ENCODE data around the gene IL12RB1. TPM values are rescaled to one million over a fixed set of nuclear protein-coding genes. Genes with fewer than 3 reads are reported as not detected.

IL12RB1 gene
- total RNA-seq, 1 donor from 2014 or later: not detected

- peaks cover 0 to 47% of the 10 kb centered on the region in 2 donors for H3K36me3 ChIP-seq
Measured at GRCh38 chr19:18013210-18014111, 73.3 kb downstream of the IL12RB1 start.

DNA sequence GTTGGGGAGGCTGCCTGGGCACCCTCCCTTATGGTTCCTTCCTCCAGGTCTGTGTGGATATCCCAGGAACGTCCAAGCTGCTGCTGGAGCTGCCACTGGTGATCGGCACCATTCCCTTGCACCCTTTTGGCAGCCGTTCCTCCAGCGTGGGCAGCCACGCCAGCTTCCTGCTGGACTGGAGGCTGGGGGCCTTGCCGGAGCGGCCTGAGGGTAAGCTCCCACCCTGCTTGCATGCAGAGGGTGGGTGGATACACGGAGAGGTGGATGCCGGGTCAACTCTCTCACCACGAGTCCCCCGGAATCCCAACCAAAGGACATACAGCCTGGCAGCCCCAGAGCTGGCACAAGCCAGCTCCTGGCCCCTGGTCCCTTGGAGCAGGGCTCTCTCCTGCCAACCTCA, 76.6 kb downstream of the IL12RB1 start:
- no peak for DNase-seq (ENCODE audit: extremely low spot score in 2 of 2)
- intact Hi-C loops (cut with DNase I): no loop called here
- Histone ChIP-seq H3K27ac (no peak overlapping the region), H3K4me1 (peaks cover 34% of the 10 kb centered on the region), H3K27me3 (no peaks in the 10 kb centered on the region), H3K36me3 (peaks cover 0 to 47% of the 10 kb centered on the region in 2 donors), H3K4me3 (peak overlapping the region in 1 of 2 donors; percentile 51), H3K9me3 (no peaks in the 10 kb centered on the region)
- TF ChIP-seq CTCF (IDR thresholded peaks at IDR 0.05) (no peak), POLR2AphosphoS5 (IDR thresholded peaks at IDR 0.05; ENCODE audit: insufficient read depth in 1 of 2, low read depth in 1 of 2) (no peak), POLR2A (IDR thresholded peaks at IDR 0.05) (no peak)

More at GRCh38 chr19:18013210-18014111, 73.3 kb downstream of the IL12RB1 start:
- no peak overlapping the region for H3K4me3 ChIP-seq
- TF ChIP-seq CTCF (IDR thresholded peaks at IDR 0.05) (no peak), POLR2A (IDR thresholded peaks at IDR 0.05) (no peak), POLR2AphosphoS5 (IDR thresholded peaks at IDR 0.05; ENCODE audit: insufficient read depth in 1 of 2, low read depth in 1 of 2) (no peak)
- peaks cover 39% of the 10 kb centered on the region for H3K4me1 ChIP-seq
- H3K27me3 ChIP-seq: no peaks in the 10 kb centered on the region
- peak overlapping the region; percentile 46 for H3K27ac ChIP-seq
- no peak for DNase-seq (ENCODE audit: extremely low spot score in 2 of 2)
- intact Hi-C loops (cut with DNase I): no loop called here
- H3K9me3 ChIP-seq: no peaks in the 10 kb centered on the region

GRCh38 chr19:18009412-18010066, 77.2 kb downstream of the IL12RB1 start:
- peaks cover 34% of the 10 kb centered on the region for H3K4me1 ChIP-seq
- TF ChIP-seq CTCF (IDR thresholded peaks at IDR 0.05) (no peak), POLR2AphosphoS5 (IDR thresholded peaks at IDR 0.05; ENCODE audit: insufficient read depth in 1 of 2, low read depth in 1 of 2) (no peak), POLR2A (IDR thresholded peaks at IDR 0.05) (no peak)
- intact Hi-C loops (cut with DNase I): no loop called here
- no peaks in the 10 kb centered on the region for H3K9me3 ChIP-seq
- no peak for DNase-seq (ENCODE audit: extremely low spot score in 2 of 2)
- H3K27me3 ChIP-seq: no peaks in the 10 kb centered on the region
- H3K36me3 ChIP-seq: peaks cover 0 to 47% of the 10 kb centered on the region in 2 donors
- H3K27ac ChIP-seq: peak overlapping the region; percentile 85
- peak overlapping the region; percentile 46 to 51 for H3K4me3 ChIP-seq

Other genes with a start within 250 kb of the IL12RB1 start
- gene JAK3, start 239.0 kb downstream of the IL12RB1 start, total RNA-seq: 10.8 TPM
- gene RPL18A, start 227.0 kb downstream of the IL12RB1 start, total RNA-seq: 1,768 TPM
- not detected for gene SLC5A5, start 215.0 kb downstream of the IL12RB1 start, total RNA-seq
- 59.7 TPM for gene CCDC124, start 153.9 kb downstream of the IL12RB1 start, total RNA-seq
- 1.5 TPM for gene KCNN1, start 119.8 kb downstream of the IL12RB1 start, total RNA-seq
- gene ARRDC2, start 78.8 kb downstream of the IL12RB1 start, total RNA-seq: 54.5 TPM
- gene MAST3, start 10.8 kb upstream of the IL12RB1 start, total RNA-seq: 9.6 TPM
- gene PIK3R2, start 66.2 kb upstream of the IL12RB1 start, total RNA-seq: 24.8 TPM
- gene IFI30, start 86.9 kb upstream of the IL12RB1 start, total RNA-seq: 43.7 TPM
- 10.3 TPM for gene MPV17L2, start 106.3 kb upstream of the IL12RB1 start, total RNA-seq
- 5.6 TPM for gene RAB3A, start 117.1 kb upstream of the IL12RB1 start, total RNA-seq
- gene PDE4C, start 139.5 kb upstream of the IL12RB1 start, total RNA-seq: 0.98 TPM
- 4.4 TPM for gene IQCN, start 187.5 kb upstream of the IL12RB1 start, total RNA-seq
- 531 TPM for gene JUND, start 194.7 kb upstream of the IL12RB1 start, total RNA-seq
- gene LSM4, start 236.1 kb upstream of the IL12RB1 start, total RNA-seq: 54.3 TPM